Esophagus squamous epithelium (tissue), 4 donors: Measurements from ENCODE around the gene RNF175.

ENCODE experiments used
- POLR2A ChIP-seq, 4 donors: fragments of 450-650 bp; IDR thresholded peaks; one replicate each; pipeline ENCODE4 v1.6.1; 2017; ENCODE audit warnings: antibody characterized with exemption in 4 of 4, mild to moderate bottlenecking in 4 of 4, moderate library complexity in 3 of 4
- TF ChIP-seq, protein P1 (sequence below), 6 experiments: fragments of 450-650 bp in 4 of 6; fragments of 200-600 bp in 2 of 6; sonication (generic) in 2 of 6; IDR thresholded peaks; one replicate each; pipeline ENCODE4 v1.5.1; 2016 to 2019; ENCODE audit warnings: antibody characterized with exemption in 6 of 6, mild to moderate bottlenecking in 4 of 6, moderate library complexity in 4 of 6

DNA sequence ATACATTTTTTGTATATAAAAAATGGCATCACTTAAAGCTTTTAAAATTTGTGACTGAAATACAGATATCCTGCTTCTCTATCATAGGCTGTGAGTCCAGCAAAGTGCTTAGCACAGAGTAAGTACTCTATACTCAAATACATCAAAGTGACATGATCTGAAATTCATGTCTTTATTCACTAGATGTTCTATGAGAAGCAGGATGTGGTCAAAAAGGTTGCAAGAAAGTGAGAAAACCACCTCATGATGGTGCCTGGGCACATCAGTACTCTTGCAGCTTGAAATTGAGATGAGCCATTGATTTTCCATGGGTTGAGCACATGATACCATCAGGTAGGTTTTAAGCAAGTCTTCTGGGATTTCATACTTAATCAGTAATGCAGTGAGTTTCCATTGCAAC lies 49.5 kb upstream of the RNF175 start:
- TF ChIP-seq, protein P1, sequence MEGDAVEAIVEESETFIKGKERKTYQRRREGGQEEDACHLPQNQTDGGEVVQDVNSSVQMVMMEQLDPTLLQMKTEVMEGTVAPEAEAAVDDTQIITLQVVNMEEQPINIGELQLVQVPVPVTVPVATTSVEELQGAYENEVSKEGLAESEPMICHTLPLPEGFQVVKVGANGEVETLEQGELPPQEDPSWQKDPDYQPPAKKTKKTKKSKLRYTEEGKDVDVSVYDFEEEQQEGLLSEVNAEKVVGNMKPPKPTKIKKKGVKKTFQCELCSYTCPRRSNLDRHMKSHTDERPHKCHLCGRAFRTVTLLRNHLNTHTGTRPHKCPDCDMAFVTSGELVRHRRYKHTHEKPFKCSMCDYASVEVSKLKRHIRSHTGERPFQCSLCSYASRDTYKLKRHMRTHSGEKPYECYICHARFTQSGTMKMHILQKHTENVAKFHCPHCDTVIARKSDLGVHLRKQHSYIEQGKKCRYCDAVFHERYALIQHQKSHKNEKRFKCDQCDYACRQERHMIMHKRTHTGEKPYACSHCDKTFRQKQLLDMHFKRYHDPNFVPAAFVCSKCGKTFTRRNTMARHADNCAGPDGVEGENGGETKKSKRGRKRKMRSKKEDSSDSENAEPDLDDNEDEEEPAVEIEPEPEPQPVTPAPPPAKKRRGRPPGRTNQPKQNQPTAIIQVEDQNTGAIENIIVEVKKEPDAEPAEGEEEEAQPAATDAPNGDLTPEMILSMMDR (IDR thresholded peaks at IDR 0.05), result no peak
- no peak for TF ChIP-seq POLR2A (IDR thresholded peaks at IDR 0.05)
